ENCODE data around the gene LRRC61. TPM values are rescaled to one million over a fixed set of nuclear protein-coding genes. Genes with fewer than 3 reads are reported as not detected.

The LRRC61 gene
- total and polyA plus RNA-seq, 2 experiments from 2014 or later = 34.7 to 75.2 TPM

DNA sequence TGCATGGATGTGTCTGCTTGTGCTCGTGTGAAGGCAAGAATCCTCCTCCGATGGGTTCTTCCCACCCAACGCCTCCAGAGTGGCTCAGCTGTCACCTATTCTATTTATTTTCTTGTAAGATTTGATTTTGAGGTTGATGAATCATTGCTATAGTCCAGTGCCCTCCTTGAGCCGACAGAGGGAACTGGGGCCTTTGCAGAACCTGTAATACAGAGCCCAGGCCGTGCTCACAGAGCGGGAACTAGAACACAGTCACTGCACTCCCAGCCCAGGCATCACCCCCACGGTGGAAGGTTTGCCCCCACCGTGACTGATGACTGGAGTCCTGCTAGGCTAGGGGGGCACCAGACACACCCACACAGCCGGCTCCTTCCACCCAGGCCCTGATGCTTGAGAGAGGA is 16.3 kb downstream of the LRRC61 start:
- Histone ChIP-seq H3K4me3 (peak overlapping the region; percentile 93), H4K20me1 (replicated peaks; ENCODE audit: insufficient read depth) (no peaks in the 10 kb centered on the region; the same call in 1 of the 2 replicates), H3K4me1 (ENCODE audit: insufficient read depth) (peaks cover 47% of the 10 kb centered on the region), H3K27me3 (ENCODE audit: insufficient read depth) (peaks cover 27% of the 10 kb centered on the region), H3K4me2 (peak overlapping the region; percentile 94), H3K9me2 (ENCODE audit: insufficient read depth) (no peaks in the 10 kb centered on the region), H3K79me2 (replicated peaks; ENCODE audit: insufficient read depth) (peaks cover 28% of the 10 kb centered on the region), H3K27ac (ENCODE audit: low read depth) (no peak overlapping the region), H3F3A (replicated peaks; ENCODE audit: low read depth) (peaks cover 22% of the 10 kb centered on the region), H3K36me3 (ENCODE audit: insufficient read depth) (peaks cover 4% of the 10 kb centered on the region; the same call in 1 of the 2 replicates), H2AFZ (no peak overlapping the region)
- peaks cover 53% of the 10 kb centered on the region for H3K36me3 Mint-ChIP-seq (ENCODE audit: low read depth)
- H3K27ac Mint-ChIP-seq = no peak overlapping the region
- ATAC-seq (no peak), DNase-seq (ENCODE audit: low spot score) (no peak)
- H3K27me3 Mint-ChIP-seq (ENCODE audit: insufficient read depth, low read depth, poor library complexity) = peaks cover 37% of the 10 kb centered on the region
- H3K9me3 Mint-ChIP-seq = peaks cover 19% of the 10 kb centered on the region
- peaks cover 71% of the 10 kb centered on the region for H3K4me1 Mint-ChIP-seq
- TF ChIP-seq ZNF114 (CRISPR knock-in tag; IDR thresholded peaks at IDR 0.05) (no peak), ZNF331 (CRISPR knock-in tag; IDR thresholded peaks at IDR 0.05; ENCODE audit: low read depth) (no peak), STAT1 (IDR thresholded peaks at IDR 0.05; ENCODE audit: unreplicated experiment) (no peak), EZH2 (IDR thresholded peaks at IDR 0.05; ENCODE audit: low read depth, unreplicated experiment) (no peak), EZH2phosphoT487 (IDR thresholded peaks at IDR 0.05; ENCODE audit: unreplicated experiment) (no peak), POLR2AphosphoS5 (IDR thresholded peaks at IDR 0.05; ENCODE audit: low read depth) (no peak), JUNB (IDR thresholded peaks at IDR 0.05; ENCODE audit: unreplicated experiment) (no peak), CREB1 (CRISPR knock-in tag; IDR thresholded peaks at IDR 0.05; ENCODE audit: low read depth) (no peak), NANOG (IDR thresholded peaks at IDR 0.05; ENCODE audit: borderline replicate concordance) (no peak)
- TF ChIP-seq, protein P1, sequence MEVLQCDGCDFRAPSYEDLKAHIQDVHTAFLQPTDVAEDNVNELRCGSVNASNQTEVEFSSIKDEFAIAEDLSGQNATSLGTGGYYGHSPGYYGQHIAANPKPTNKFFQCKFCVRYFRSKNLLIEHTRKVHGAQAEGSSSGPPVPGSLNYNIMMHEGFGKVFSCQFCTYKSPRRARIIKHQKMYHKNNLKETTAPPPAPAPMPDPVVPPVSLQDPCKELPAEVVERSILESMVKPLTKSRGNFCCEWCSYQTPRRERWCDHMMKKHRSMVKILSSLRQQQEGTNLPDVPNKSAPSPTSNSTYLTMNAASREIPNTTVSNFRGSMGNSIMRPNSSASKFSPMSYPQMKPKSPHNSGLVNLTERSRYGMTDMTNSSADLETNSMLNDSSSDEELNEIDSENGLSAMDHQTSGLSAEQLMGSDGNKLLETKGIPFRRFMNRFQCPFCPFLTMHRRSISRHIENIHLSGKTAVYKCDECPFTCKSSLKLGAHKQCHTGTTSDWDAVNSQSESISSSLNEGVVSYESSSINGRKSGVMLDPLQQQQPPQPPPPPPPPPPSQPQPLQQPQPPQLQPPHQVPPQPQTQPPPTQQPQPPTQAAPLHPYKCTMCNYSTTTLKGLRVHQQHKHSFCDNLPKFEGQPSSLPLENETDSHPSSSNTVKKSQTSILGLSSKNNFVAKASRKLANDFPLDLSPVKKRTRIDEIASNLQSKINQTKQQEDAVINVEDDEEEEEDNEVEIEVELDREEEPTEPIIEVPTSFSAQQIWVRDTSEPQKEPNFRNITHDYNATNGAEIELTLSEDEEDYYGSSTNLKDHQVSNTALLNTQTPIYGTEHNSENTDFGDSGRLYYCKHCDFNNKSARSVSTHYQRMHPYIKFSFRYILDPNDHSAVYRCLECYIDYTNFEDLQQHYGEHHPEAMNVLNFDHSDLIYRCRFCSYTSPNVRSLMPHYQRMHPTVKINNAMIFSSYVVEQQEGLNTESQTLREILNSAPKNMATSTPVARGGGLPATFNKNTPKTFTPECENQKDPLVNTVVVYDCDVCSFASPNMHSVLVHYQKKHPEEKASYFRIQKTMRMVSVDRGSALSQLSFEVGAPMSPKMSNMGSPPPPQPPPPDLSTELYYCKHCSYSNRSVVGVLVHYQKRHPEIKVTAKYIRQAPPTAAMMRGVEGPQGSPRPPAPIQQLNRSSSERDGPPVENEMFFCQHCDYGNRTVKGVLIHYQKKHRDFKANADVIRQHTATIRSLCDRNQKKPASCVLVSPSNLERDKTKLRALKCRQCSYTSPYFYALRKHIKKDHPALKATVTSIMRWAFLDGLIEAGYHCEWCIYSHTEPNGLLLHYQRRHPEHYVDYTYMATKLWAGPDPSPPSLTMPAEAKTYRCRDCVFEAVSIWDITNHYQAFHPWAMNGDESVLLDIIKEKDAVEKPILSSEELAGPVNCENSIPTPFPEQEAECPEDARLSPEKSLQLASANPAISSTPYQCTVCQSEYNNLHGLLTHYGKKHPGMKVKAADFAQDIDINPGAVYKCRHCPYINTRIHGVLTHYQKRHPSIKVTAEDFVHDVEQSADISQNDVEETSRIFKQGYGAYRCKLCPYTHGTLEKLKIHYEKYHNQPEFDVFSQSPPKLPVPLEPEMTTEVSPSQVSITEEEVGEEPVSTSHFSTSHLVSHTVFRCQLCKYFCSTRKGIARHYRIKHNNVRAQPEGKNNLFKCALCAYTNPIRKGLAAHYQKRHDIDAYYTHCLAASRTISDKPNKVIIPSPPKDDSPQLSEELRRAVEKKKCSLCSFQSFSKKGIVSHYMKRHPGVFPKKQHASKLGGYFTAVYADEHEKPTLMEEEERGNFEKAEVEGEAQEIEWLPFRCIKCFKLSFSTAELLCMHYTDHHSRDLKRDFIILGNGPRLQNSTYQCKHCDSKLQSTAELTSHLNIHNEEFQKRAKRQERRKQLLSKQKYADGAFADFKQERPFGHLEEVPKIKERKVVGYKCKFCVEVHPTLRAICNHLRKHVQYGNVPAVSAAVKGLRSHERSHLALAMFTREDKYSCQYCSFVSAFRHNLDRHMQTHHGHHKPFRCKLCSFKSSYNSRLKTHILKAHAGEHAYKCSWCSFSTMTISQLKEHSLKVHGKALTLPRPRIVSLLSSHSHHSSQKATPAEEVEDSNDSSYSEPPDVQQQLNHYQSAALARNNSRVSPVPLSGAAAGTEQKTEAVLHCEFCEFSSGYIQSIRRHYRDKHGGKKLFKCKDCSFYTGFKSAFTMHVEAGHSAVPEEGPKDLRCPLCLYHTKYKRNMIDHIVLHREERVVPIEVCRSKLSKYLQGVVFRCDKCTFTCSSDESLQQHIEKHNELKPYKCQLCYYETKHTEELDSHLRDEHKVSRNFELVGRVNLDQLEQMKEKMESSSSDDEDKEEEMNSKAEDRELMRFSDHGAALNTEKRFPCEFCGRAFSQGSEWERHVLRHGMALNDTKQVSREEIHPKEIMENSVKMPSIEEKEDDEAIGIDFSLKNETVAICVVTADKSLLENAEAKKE (CRISPR knock-in tag; IDR thresholded peaks at IDR 0.05) = no peak
- TF ChIP-seq, protein P2, sequence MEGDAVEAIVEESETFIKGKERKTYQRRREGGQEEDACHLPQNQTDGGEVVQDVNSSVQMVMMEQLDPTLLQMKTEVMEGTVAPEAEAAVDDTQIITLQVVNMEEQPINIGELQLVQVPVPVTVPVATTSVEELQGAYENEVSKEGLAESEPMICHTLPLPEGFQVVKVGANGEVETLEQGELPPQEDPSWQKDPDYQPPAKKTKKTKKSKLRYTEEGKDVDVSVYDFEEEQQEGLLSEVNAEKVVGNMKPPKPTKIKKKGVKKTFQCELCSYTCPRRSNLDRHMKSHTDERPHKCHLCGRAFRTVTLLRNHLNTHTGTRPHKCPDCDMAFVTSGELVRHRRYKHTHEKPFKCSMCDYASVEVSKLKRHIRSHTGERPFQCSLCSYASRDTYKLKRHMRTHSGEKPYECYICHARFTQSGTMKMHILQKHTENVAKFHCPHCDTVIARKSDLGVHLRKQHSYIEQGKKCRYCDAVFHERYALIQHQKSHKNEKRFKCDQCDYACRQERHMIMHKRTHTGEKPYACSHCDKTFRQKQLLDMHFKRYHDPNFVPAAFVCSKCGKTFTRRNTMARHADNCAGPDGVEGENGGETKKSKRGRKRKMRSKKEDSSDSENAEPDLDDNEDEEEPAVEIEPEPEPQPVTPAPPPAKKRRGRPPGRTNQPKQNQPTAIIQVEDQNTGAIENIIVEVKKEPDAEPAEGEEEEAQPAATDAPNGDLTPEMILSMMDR (conservative IDR thresholded peaks at IDR 0.05; ENCODE audit: low read depth in 2 of 2) = no peak
- TF ChIP-seq, protein P3, sequence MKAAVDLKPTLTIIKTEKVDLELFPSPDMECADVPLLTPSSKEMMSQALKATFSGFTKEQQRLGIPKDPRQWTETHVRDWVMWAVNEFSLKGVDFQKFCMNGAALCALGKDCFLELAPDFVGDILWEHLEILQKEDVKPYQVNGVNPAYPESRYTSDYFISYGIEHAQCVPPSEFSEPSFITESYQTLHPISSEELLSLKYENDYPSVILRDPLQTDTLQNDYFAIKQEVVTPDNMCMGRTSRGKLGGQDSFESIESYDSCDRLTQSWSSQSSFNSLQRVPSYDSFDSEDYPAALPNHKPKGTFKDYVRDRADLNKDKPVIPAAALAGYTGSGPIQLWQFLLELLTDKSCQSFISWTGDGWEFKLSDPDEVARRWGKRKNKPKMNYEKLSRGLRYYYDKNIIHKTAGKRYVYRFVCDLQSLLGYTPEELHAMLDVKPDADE (IDR thresholded peaks at IDR 0.05) = no peak
- TF ChIP-seq, protein P4, sequence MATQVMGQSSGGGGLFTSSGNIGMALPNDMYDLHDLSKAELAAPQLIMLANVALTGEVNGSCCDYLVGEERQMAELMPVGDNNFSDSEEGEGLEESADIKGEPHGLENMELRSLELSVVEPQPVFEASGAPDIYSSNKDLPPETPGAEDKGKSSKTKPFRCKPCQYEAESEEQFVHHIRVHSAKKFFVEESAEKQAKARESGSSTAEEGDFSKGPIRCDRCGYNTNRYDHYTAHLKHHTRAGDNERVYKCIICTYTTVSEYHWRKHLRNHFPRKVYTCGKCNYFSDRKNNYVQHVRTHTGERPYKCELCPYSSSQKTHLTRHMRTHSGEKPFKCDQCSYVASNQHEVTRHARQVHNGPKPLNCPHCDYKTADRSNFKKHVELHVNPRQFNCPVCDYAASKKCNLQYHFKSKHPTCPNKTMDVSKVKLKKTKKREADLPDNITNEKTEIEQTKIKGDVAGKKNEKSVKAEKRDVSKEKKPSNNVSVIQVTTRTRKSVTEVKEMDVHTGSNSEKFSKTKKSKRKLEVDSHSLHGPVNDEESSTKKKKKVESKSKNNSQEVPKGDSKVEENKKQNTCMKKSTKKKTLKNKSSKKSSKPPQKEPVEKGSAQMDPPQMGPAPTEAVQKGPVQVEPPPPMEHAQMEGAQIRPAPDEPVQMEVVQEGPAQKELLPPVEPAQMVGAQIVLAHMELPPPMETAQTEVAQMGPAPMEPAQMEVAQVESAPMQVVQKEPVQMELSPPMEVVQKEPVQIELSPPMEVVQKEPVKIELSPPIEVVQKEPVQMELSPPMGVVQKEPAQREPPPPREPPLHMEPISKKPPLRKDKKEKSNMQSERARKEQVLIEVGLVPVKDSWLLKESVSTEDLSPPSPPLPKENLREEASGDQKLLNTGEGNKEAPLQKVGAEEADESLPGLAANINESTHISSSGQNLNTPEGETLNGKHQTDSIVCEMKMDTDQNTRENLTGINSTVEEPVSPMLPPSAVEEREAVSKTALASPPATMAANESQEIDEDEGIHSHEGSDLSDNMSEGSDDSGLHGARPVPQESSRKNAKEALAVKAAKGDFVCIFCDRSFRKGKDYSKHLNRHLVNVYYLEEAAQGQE (IDR thresholded peaks at IDR 0.05; ENCODE audit: unreplicated experiment) = no peak
- peak overlapping the region; percentile 93 for H3K4me3 Mint-ChIP-seq
